SKM-1 treated with dmso at 0.1 percent for 144 hours (cell line): ENCODE data around the gene MLLT10.

ENCODE experiments used
- DNase-seq: peaks from one replicate; lab custom pipeline; 2025; ENCODE audit not compliant: unreplicated experiment; lab: John Stamatoyannopoulos, UW

MLLT10 gene

DNA sequence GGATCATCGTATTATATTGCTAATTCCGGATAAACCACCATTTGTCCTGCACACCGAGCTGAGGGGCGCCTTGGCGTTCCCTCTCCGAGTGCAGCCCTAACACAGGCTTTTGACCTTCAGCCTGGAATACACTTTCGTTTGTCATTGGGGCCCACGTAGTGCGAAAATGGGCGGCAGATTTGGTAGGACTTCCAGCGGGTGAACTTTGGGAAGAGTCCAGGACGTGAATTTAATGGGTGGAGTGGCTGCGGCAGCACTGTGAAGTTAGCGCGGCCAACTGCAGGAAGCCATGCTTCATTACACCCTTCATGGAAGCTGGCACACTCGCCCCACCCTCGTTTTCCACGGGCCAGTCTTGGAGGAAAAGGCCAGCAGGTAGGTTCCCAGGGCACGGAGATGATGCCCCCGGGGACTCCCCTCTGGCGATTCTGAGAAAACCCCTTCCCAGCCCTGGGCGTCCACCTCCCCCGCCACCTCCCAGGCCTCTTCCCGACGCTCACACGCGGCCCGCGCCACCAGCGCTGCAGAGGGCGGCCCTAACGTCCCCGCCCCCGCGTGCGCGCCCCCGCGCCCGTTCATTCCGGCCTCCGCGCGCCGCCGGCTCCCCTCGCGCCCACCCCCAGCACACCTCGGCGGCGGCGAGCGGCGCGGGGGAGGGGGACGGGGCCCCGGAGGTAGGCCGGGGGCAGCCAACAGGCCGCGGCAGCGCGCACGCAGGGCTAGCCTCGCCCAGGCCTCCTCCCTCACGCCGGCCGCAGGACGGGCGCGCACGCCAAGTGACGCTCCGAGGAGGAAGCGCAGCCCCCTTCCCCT lies at the start of gene MLLT10:
Gene MLLT10, plus strand, starts transcription at position 766 of the 813 bp plus-strand sequence. CDS start 413 bp downstream, outside the sequence.
- peak; percentile 66 for DNase-seq

GRCh38 chr10:21487416-21488180 lies 46.4 kb upstream of the MLLT10 start:
- DNase-seq: no peak

GRCh38 chr10:21488246-21488956 lies 45.6 kb upstream of the MLLT10 start:
- no peak for DNase-seq

- no peak for DNase-seq
Measured at GRCh38 chr10:21488957-21489446, 45.0 kb upstream of the MLLT10 start.

DNA sequence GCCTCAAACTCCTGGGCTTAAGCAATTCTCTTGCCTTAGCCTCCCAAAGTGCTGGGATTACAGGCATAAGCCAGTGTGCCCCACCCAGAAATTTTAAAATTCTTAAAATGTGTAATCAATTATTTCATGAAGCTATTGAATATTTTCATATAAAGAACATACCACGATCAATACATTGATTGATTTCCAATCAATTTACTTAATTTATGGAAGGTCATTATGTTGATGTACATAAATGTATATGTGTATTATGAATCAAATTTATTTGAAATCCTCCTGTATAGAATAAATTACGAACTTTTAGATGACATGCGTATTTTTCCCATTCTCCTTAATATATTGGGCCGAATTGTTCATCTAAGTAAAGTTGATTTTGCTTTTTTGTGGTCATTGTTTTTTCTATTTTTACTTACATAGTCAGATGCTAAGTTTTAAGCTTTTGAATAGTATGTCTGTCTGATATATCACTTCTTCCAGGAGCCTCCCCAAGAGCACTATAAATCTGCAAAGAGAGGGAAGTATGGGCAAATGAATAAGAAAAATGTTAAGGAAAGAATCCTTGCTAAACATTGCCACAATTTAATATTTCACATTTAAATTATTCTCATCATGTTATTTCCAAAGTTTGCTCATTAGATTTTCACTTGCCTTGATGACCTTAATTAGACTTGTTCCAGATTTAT lies 43.9 kb upstream of the MLLT10 start:
- no peak for DNase-seq

- DNase-seq: no peak
Measured at GRCh38 chr10:21490711-21491105, 43.3 kb upstream of the MLLT10 start.

DNA sequence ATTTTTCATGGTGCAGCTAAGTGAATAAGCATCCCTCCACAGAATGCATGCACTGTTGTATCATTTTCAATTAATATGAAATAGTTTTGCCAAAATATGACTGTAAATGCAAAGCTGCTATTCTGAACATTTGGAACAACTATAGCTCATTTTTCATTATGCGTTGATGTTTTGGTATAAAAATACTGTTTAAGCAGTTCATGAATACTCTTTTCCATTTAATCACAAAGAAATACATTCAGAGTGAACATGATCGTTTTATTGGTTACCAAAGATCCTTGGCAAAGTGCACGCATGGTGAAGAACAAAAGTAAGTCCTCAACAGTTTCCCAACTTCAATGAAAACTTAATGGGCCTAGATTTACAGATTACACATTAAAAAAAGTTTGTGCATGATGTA lies 41.6 kb upstream of the MLLT10 start:
- DNase-seq: no peak

DNA sequence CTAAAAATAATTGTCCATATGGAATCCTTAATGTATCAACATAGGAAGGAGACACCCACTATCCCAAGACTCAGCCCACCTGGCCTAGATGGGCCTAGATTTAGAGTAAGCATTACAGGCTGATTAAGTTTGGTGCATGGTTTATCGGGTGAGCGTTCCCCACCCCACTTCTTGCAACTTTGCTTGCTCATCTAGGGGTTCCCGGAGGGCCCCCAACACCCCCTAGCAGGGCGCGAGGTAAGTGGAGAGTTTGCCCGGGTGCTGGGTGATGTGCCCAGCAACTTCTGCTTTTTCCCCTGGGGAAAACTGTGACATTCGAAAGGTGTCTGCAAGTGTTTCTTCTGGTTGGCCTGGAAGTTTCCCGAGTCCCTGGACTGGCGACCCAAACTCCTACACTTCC lies 40.2 kb upstream of the MLLT10 start:
- no peak for DNase-seq

DNA sequence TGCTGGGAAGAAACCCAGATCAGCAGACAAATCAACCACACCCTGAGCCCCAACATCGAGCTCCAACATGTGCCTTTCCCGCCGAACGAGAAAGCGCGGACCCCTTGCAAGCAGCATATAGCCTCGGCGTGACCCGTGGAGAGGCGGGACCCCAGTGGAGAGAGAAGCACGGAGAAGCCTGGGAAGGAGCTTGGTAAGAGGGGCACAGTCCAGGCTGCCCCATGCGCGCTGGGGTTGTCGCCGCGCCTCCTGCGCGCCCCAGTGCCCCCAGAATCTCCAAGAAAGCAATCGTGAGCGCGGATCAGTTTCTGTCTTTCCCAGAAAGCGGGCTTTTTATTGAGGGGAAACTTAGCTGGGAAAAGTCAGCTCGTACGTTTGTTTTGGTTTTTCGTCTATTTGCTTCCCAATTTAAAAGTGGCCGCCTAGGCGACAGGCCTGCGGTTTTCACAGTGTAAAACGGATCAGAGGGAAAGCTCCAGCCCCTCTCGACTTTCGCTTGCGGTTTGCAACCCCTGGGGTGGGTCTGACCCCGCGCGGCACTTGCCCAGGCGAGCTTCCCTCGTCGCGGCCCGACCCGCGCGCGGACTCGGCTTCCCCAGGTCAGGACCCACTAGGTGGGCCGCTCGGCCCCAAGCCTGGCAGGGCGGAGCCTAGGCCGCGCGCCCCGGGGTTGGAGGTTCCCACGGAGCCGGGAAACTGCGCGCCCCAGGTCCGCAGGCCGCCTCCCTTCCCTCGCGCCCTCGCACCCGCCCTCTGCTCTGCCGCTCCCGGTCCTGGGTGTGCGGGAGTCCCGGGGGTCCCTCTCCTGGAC lies 39.6 kb upstream of the MLLT10 start:
- no peak for DNase-seq

DNA sequence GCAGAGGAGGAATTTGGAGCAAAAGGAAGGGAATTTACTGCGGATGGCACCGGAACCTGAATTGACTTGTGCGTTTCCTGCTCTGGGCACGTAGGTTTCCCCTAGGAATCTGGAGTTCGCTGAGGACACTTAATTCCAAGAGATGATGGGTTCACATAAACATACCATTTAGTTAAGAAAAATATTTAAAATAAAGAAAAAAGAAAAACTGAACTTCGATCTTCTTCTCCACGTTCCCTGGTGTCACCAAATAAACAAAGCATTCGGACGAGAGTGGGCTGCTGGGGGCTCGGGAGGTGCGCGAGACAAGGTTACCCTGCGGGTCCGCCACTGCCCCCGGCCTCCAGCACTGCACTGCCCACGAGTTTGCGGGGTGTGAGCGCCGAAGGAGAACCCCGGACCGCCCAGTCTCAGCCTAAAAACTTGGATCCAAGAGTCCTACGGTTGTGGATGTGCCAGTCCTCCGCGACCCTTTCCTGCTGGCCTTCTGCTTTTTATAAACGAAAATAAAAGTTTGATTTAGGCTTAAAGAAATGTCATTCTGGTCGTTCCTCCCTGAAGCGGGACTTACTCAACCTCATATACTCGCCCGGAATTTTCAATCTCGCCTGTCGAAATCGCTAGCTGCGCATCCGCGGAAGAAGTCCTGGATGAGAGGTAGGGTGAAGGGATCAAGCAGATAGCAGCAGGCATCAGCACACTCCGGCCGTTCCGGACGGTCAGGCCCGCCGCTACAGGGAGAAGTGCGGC lies 38.9 kb upstream of the MLLT10 start:
- DNase-seq: no peak

GRCh38 chr10:21495752-21496342 lies 38.2 kb upstream of the MLLT10 start:
- DNase-seq: no peak

- DNase-seq: no peak
Measured at GRCh38 chr10:21496343-21497176, 37.5 kb upstream of the MLLT10 start.

GRCh38 chr10:21497177-21497807 lies 36.7 kb upstream of the MLLT10 start:
- no peak for DNase-seq

DNA sequence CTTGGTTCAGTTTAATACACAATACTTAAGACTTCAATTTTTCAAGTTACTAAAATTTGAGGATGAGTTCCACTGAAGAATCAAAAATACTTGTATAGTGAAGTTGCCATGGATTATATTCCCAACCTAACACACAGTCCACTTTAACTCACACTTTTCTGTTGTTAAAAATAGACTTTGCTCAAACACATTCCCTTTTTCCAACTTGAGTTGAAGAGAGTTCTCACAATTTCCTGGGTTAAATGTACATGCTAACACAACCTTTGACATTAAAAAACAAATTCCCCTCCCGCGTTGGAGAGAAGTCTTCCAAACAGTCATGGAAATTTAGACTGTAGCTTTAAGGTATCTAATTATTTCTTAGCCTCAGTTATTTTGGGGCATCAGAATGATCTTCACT lies 35.7 kb upstream of the MLLT10 start:
- DNase-seq: no peak

DNA sequence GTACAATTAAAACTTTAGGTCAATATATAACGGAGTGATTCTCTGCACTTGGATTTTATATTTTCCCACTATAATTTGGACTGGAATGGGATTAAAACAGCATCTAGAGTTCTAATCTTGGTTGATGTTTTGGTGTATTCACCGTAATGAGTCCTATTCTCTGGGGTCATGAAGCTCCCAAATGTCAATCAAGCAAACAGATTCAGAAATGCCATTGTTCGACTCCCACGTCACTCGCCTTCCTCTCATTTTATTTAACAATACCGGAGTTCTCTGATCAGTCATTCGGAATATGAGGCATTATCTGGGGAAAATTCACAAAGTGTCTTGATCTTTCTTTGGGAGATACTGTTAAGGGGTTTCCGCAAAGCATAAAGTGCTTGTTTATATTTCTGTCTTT lies 35.0 kb upstream of the MLLT10 start:
- DNase-seq: no peak

DNA sequence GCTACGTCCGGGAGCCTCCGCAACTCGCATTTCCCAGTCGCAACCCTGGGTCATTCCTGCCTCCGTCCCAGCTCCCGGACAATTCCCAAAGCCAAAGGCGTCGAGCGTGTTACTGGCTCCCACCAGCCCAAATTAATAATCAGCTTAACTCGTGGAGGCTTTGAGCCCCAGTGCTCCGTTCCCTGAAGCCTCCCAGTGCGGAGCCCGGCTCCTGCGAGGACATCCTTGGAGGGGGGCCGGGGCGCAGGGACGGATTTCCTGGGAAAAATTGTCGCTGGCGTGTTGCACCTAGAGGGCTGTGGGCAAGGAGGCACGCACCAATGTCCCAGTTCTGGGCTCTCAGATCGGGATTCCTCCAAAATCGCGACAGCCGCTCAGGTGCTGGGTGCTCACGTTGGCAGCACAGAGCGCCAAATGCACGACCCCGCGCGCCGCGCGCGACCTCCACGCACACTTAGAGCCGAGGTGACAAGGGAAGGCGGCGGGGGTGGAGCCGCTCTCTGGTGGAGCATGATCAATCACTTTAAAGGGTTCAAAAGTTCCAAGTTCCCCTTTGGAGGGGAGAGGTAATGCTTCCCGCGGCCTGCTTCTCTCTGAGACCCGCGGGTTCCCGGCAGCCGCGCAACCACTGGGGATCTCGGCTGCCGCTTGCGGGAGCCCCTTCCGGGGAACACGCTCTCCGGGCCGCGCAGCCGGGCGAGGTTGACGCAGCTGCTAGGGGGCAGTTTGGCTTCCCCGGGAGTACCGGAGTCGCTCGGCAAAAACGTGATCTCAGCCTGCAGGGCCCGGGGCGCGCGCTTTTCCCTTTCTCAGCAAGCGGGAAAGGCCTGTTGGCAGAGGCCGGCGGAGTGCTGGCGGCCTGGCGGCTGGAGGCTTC lies 34.1 kb upstream of the MLLT10 start:
- no peak for DNase-seq

GRCh38 chr10:21500578-21500910 lies 33.5 kb upstream of the MLLT10 start:
- no peak for DNase-seq
